Ramos (cell line): ENCODE measurements around the gene CCNE1.
"Not testable (repeated sequence)": the region's sequence is repeated elsewhere in the genome, so short reads cannot be mapped to it uniquely, and the experiment has no call there.

Experiments used
- in situ Hi-C: fragments of 300-500 bp; cut with MboI; formaldehyde crosslinking; loops from one replicate; pipeline ENCODE4 v1.14.3; 2022; ENCODE audit warnings: low sequenced_read_pairs; ENCODE audit not compliant: unreplicated experiment

CCNE1 gene

DNA sequence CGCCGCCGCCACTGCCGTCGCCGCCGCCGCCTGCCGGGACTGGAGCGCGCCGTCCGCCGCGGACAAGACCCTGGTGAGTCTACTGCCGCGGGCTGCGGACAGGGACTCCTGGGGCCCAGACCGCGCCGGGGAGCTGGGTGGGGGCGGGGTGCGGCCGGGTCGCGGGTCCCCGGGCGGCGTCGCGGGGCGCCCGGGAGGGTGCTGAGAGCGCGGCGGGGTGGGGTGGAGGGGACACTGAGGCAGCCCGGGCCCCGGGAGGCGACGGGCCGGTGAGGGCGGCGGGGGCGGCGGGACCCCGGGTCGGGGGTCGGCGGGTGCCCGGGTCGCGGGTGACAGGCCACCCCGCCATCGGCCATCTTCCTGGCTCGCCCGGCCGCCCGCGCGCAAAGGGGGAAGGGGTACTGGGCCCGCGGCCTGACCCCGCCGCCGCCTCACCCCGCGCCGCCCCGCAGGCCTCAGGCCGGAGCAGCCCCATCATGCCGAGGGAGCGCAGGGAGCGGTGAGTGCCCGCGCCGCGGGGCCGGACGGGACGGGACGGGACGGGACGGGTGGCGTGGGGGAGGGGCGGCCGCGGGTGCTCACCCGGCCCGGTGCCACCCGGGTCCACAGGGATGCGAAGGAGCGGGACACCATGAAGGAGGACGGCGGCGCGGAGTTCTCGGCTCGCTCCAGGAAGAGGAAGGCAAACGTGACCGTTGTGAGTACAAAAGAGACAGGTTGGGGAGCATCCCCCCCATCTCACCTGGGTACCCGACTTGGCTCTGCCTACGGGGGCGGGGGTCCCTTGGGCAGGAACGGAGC, 489 bp downstream of the CCNE1 start:
- in situ Hi-C loops, result no loop called here

DNA sequence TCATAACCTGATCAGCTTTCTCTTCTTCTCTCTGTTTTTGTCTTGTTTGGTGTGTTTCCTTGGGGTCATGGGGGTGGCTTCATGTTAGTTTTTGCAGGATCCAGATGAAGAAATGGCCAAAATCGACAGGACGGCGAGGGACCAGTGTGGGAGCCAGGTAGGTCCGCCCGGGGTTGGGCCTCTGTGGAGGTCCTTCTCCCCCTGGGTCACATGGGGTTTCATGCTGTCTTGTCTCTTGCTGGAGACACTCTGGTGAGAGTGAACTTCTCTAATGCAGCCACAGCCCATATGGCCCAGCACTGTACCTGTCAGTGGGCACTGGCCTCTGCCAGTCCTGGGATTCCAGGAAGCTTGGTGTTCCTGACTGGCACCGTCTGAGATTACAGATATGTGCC, 1.1 kb downstream of the CCNE1 start:
- in situ Hi-C loops, result no loop called here

DNA sequence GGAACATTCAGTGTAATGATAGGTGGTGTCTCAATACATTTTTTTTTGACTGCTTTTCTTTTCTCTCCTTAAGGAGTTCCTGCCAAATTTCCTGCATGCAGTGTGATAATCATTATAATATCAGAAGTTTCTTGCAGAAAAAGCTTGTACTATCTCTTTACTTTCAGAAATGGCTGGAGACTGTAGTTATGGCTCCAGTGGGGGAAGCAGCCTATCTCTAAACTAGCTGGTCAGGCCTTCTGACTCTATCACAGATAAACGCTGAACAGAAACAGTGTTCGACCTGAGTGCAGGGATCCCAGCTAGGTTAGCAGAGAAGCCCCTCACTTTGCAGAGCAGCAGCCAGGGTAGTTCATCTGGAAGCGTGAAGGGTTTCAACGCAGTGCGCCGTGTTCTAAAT, 1.9 kb downstream of the CCNE1 start:
- in situ Hi-C loops, result no loop called here

DNA sequence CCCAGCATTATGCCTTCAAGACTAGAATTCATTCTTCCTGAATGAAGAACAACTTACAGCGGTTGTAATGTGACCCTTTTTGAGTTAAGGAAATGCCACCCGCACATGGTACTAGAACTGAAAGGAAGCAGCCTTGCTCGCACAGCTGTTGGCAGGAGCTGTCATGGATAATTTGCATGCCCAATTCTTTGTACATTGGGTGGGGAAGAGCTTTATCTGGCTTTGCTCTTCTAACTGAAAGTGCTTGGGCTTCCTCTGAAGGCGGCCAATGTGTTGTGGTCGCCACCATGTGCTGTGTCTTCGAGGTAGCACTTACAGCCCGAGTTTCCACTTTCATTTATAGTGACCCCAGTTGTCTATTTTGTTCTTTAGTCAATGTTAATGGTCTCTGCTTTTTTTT, 3.4 kb downstream of the CCNE1 start:
- in situ Hi-C loops, result no loop called here

DNA sequence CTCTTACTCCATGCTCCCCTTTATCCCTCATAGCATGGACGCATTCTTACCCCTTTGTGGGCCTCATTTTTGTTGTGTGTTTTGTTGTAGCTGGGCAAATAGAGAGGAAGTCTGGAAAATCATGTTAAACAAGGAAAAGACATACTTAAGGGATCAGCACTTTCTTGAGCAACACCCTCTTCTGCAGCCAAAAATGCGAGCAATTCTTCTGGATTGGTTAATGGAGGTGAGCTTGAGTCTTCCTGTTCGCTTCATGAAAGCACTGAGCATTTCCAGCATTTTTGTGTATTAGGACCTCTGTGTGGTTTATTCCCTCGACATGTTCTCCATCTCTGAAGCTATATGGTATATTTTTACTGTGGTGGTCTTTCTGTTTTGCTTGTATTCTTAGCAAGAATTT, 5.5 kb downstream of the CCNE1 start:
- in situ Hi-C loops, result no loop called here

DNA sequence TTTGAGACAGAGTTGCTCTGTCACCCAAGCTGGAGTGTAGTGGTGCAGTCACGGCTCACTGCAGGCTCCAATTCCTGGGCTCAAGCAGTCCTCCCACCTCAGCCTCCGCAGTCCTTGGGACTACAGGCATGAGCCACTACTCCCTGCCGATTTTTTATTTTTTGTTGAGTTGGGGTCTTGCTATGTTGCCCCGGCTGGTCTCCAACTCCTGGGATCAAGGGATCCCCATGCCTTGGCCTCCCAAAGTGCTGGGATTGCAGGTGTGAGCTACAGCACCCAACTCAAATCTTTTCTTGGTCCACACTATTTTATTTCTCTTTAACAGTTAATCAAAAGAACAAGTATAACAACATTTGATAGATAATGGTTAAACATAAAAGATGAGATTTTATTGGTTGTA, 7.5 kb downstream of the CCNE1 start:
- in situ Hi-C loops, result no loop called here

DNA sequence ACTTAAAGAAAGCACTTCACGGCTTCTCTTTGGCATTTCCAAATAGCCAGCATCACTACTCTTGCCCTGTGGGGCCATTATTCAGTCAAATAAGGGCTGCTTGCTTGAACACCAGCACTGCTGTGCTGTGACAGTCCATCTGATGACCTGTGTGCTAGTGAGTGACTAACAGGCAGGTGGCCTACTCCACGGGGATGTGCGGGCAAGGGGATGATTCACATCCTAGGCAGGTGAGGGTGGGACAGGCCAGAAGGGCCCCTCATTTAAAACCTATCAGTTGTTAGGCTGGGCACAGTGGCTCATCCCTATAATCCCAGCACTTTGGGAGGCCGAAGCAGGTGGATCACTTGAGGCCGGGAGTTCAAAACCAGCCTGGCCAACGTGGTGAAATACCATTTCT, 8.2 kb downstream of the CCNE1 start:
- in situ Hi-C loops, result no loop called here

DNA sequence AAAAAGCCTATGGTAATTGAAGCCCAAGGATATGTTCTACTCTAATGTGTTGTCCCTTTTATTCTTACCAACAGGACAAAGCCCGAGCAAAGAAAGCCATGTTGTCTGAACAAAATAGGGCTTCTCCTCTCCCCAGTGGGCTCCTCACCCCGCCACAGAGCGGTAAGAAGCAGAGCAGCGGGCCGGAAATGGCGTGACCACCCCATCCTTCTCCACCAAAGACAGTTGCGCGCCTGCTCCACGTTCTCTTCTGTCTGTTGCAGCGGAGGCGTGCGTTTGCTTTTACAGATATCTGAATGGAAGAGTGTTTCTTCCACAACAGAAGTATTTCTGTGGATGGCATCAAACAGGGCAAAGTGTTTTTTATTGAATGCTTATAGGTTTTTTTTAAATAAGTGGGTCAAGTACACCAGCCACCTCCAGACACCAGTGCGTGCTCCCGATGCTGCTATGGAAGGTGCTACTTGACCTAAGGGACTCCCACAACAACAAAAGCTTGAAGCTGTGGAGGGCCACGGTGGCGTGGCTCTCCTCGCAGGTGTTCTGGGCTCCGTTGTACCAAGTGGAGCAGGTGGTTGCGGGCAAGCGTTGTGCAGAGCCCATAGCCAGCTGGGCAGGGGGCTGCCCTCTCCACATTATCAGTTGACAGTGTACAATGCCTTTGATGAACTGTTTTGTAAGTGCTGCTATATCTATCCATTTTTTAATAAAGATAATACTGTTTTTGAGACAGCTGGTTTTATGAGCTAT, 12.0 kb downstream of the CCNE1 start:
- in situ Hi-C loops, result no loop called here

DNA sequence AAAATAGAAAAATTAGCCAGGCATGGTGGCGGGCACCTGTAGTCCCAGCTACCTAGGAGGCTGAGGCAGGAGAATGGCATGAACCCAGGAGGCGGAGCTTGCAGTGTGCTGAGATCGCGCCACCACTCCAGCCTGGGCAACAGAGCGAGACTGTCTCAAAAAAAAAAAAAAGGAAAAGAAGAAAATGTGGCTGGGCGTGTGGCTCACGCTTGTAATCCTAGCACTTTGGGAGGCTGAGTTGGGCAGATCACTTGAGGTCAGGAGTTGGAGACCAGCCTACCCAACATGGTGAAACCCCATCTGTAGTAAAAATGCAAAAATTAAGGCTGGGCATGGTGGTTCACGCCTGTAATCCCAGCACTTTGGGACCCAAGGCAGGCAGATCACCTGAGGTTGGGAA, 13.5 kb downstream of the CCNE1 start:
- in situ Hi-C loops, result not testable (repeated sequence)

DNA sequence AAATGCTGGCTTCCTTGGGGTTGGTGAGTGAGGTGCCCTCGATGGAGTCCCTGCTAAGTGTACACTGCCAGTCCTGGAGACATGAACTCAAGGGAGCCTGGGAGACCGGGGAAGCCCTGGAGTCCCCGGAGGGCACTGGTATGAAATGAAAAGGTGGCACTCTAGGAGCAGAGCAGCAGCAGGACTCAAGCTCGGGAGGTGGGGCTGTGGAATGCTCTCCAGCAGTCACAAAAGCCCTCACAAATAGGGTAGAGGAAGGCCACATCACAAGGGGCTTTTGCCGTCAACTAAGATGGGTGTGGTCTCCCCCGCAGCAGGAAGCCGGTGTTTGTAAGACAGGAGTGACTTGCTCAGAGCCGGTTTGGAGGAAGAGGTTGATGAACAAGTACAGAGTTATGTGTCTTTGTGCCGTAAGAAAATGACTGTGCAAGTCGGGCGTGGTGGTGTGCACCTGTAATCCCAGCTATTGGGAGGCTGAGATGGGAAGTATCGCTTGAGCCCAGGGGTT, 19.3 kb downstream of the CCNE1 start:
- in situ Hi-C loops, result no loop called here

DNA sequence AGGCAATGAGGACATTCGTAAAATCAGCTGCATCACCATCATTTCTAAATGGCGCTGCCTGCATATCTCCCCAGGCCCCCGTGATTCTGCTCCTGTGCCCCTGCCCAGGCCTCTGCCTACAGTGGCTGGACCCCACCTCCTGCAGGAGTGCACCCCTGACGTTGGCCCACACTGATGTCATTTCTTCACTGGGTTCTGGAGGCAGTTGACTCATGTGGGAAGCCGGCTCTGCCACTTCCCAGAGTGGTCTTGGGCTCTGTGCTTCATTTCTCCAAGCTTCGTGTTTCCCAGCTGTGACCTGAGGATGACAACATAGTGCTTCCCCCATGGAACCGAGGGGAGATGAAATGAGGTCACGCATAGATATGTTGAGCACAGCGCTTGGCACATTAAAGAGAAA, 19.9 kb downstream of the CCNE1 start:
- in situ Hi-C loops, result no loop called here

DNA sequence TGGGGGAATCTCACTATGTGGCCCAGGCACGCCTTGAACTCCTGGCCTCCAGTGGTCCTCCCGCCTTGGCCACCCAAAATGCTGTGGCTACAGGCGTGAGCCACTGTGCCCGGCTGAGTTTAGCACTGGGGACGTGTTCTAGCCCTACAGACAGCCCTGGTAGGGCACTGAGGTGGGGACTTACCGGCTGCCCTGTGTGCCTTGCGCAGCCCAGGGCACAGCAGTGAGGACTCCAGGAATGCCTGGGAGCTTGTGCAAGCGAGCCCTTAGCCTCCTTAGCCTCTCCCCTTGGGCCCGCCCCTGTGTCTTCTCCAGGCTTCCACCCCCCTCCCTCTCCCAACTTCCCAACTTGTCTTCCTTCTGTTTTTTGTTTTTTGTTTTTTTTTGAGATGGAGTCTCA, 21.0 kb downstream of the CCNE1 start:
- in situ Hi-C loops, result no loop called here

DNA sequence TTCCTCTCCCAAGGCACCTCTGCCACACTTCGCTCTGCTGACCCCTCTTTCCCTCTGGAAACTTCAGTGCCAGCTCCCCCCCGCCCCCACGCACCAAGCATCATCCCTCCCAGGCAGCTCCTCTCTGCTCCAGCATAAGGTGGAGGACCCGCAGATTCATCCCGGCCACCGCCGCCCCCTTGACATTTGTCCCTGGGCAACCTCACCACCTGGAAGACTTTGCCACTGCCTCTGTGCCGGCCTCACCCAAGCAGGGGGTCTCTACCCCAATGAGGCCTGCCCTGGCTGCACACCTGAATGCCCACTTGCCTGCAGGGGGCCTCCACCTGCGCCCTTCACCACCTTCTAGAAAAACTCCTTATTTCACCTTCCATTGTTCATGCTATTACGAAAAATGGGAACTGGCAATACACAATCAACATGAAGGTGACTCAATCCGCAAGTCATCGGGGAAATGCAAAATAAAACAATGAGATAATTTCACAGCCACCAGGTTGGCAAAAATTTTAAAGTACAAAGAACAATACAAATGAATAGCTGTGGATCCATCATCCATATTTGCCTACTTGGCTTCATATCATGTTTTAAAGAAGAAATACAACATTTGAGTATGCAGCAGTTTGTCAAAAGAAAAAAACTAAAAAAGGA, 21.9 kb downstream of the CCNE1 start:
- in situ Hi-C loops, result no loop called here

DNA sequence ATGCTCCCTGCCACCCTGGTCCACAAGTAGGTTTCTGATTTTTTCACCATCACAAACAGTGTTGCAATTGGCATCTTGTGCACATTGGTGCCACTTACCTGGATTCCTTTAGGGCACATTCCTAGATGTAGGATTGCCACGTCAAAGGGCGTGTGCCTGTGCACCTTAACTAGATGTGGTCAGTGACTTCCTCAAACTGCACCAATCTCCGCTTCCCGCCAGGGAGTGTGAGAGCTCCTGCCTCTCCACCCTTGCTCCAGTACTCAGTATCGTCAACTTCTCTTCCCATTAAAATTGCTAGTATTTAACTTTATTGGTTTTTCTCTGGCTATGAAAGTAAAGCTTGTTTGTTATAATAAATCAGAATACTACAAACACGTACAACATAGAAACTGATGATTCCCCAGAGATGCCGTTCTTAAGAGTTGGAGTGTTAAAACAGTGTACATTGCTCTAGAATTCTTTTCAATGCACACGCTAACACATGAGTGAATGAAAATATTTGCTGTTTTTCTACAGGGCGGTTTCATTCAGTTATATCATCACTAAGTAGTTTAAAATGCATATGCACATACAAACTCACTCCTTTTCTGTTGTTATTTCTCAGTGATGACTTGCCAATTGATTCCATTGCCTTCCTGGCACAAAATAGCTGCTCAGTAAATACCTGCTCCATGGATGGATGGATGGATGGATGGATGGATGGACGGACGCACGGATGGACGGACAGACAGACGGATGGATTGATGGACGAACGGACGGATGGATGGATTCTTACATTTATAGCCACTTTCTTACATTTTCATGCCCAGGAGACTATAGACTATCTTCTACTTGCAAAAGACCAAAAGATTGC, 23.4 kb downstream of the CCNE1 start:
- in situ Hi-C loops, result no loop called here

DNA sequence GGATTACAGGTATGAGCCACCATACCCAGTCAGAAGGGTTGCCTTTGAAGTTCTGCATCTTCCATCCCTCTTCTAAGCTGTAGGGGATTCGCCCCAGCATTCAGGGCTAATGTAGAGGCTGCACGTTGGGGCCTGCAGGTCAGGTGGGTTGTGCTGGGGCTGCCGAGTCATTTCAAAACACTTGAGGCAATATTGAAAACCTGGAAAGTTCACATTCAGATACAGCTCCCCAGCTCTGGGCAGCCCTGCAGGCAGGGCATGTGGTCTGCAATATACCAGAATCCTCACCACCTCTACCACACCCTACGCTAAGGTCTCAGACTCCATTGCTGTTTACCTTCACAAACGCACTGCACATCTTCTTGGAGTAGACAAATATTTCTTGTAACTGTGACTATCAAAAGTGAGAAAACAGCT, 24.6 kb downstream of the CCNE1 start:
- in situ Hi-C loops, result no loop called here

DNA sequence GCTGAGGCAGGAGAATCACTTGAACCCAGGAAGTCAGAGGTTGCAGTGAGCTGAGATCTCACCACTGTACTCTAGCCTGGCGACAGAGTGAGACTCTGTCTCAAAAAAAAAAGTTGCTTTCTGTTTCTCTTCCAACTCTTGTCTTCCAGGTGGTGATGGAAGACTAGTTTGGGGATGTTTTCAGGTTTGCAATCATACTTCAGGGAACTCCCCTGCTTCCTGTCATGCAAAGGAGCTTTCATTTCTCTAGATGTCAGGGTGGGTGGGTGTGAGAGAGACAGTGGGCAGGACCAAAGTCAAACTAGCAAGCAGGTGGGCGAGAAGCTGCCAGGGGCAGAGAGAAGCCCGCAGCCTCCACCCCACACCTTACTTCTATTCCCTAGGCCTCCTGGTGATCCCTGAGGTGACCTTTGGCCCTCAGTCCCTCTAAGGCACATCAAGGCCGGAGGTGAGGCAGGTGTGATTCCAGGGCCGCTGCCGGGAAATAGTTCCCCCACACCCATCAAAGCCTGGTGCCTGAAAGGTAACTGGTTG, 25.7 kb downstream of the CCNE1 start:
- in situ Hi-C loops, result no loop called here

DNA sequence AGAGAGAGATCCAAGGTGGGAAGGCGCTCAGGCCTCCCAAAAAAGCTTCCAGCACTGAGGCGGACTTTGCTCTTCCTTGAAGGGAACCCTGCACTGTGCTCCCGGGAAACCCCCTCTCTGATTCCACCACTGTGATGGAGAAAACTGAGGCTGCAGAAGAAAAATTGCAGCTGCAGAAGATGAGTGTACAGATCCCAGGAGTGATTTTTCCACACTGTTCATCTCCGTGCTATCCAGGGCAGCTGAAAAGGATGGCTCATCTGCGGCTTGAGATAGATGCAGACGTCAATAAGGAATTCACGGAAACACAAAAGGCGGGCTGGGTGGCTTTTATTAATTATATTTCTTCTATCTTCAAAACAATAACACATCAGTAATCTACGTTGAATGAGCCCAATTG, 26.2 kb downstream of the CCNE1 start:
- in situ Hi-C loops, result no loop called here

DNA sequence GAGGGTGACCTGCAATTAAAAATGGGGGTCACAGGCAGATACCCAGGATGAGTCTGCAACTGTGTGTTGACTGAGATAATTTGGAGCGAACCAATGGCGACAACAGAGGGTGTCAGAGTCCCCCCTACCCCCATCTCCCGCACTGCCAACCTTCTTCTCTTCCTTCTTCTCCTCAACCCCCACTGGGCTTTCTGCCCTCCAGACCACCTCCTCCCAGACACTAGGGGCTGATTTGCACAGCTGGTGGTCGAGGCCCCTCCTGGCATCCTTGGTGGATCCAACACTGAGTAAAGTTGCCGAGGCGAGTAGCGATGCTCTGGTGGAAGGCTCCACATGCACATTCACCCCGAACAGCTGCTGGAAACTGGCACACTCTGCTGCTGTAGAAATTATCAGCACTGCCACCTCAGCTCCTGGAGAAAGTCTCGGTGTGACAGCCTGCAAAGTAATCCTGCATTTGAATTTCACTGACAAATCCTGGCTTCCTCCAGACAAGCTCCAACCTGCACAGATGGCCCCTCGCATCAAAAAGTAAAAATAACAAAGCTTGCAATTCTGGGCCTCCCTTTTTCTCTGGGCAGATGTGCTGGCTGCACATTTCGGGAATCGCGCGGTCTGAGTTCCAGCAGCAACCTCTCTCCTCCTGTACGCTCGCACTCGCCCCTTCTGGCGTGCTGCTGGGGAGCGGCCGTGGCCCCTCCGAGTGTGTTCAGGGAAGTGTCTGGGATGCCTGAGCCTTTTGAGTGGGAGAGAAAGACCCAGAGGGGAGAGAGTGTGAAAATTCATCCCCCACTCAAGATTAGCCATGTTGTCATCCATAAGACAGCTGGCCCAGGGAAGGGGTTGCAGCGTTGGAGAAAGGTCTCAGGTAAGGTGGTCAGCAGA, 28.5 kb downstream of the CCNE1 start:
- in situ Hi-C loops, result no loop called here

DNA sequence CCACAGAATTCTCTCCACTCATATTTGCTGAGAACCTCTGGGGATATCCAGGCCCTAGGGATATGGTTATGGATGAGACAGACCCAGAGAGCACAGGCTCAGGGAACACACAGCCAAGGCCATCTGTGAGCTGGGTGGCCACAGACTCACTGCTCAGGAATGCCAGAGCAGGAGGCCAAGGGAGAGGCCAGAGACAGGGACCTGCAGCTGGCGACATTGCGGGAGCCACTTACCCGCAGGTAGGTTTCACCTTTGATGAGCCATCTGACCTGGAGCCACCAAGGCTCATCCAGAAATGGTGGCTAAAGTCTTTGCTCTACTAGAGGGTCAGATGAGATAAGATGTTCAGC, 29.4 kb downstream of the CCNE1 start:
- in situ Hi-C loops, result no loop called here
